Stromal cell of bone marrow (primary cell): ENCODE data around the gene ANKRD23.

ENCODE experiments used
- DNase-seq: peaks from one replicate; pipeline ENCODE4 v3.0.0-alpha.2; 2012; ENCODE audit warnings: low read depth

ANKRD23 gene

DNA sequence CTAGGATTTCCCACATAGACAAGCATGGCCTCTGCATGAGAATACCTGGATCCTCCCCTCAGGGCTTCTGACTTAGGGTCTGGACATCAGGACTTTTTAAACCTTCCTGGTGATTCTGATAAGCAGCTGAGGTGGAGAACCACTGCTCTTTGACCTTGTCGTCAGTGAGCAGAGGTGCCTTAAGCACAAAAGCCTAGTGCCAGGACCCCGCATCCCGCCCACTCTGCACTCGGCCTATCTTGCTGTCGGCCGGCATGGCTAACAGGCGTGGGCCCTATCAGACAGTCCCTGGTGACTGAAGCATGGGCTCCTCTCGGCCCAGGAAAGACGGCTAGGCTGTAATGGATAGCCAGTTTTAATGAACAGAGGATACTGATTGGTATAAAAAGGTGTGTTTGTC is 6.2 kb downstream of the ANKRD23 start:
- no peak for DNase-seq

DNA sequence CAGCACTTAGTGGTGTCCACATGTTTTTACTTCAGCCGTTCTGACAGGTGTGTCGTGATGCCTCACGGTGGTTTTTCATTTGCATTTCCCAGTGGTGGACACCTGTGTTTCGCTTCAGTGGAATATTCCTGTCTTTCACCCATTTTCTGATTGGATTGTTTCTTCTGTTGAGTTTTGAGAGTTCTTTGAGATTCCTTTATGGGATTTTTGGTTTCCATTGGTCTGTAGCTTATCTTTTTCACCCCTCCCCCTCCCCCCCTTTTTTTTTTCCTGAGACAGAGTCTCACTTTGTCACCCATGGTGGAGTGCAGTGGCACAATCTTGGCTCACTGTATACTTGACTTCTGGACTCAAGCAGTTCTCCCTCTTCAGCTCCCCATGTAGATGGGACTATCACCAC is 8.0 kb downstream of the ANKRD23 start:
- no peak for DNase-seq

DNA sequence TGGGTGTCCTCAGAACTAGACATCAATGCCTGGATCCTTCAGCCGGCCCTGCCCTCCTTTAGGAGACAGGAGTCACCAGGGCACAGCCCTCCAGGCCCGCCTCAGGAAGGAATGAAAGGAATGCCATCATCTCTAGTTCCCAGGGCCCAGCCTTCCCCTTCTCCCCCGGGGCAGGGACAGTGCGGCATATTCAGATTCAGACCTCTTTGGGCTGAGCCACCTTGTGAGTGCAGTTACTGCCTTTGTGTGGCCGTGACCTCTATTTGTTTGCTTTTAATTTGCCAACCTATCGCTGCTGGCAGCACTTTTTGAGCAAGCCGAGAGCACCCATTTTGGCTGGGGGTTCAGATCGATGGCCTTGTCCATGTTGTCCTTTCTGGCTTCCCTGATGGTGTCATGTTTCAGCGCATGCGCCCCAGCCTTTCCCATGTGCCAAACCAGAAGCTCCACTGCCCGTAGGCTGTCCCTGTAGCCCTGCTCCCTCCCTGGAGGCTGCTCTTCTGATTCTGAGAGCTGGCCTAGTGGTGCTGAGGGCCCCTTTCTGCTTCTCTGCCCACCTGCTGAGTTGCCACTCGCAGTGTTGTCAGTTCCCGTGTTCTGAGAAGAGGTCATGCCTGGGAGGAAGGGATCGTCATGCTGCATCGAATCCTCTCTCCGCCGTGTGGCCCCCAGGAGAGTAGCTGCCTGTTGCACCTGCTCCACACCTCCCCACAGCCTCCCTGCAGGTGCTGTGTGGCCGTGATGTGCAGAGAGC is 10.9 kb downstream of the ANKRD23 start:
- no peak for DNase-seq

DNA sequence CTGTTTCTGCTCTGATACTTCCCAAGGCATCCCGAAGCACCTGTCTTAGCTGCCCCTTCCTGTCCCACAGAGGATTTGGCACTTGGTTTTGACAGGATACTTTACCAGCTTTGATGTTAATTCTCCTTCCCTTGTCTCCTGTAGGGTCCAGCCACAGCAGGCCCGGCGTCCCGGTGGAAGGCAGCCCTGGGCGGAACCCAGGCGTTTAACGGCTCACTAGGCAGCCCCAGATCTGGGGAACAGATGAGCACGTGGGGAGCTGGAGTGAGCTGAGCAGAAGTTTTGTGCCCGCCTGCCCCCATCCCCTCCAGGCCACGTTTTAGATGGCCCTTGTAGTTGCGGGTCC is 11.4 kb downstream of the ANKRD23 start:
- no peak for DNase-seq

DNA sequence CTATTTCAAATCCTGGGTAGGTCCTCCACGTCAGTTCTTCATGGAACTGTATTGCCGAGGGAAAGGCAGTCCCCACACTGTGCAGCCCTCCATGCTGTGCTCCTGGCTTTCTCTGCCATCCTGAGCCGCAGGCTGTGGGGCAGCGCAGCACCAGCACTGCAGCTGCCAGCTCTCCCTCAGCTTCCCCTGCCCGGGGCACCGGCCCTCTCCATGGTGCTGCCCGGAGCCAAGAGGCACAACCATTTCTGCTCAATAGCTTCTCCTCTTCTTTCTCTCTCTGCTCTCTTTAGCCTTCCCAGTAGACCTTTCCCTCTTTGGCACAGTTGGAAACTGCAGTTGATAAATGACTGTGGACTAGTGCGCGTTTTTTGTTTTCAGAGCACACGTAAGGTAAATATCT is 12.1 kb downstream of the ANKRD23 start:
- no peak for DNase-seq

DNA sequence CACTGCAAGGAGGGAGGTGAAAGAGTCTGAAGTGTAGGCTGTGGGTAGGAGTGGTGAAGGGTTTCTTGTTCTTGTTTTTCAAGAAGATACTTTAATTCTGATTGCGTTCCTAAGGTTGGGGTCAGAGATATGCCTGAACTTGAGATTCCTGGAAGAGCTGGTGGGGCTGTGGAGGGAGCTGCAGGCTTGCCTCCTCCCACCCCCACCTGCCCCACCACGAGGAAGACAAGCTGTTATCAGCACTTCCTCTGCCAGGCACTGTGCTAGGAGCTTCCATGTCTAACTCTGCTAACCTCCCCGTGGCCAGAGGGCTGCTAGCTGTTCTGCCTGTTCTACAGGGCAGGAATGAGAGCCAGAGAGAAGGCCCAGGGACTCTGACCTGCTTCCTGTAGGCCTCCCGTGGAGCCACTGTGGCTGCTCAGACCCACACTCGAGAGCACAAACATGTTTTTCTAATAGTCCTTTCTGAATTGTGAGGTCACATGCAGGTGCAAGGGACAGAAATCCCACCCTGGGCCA is 13.7 kb downstream of the ANKRD23 start:
- no peak for DNase-seq

DNA sequence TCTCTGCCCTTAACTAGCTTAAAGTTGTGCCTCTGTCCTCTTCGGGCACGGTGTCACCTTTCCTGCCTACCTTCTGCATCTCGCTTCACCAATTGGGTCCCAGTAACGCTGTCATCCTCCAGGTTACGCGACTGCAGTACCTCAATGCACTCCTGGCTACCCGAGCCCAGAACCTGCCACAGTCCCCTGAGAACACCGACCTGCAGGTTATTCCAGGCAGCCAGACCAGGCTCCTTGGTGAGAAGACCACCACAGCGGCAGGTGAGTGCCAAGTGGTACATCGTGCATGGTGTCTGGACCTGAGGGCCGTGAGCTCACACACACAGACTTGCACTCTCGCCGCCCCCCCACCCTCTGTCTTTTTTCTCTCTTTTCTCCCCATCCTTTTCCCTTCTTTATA is 14.9 kb downstream of the ANKRD23 start:
- no peak for DNase-seq

DNA sequence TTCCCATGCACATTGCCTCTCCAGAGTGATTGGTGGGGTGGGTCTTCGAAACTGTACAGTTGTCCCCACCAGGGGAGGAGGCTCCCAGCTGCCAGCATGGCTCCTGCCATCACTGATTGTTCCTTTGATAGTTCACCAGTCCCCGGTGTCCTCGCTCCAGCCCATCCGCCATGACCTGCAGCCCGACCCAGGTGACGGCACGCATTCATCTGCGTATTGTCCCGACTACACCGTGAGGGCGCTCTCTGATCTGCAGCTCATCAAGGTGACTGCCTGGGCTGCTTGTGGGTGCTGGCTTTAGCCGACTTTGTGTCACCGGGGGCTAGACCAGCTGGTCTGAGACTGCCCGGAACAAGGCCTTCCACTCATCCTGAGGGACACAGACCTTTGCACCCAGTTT is 15.4 kb downstream of the ANKRD23 start:
- no peak for DNase-seq

DNA sequence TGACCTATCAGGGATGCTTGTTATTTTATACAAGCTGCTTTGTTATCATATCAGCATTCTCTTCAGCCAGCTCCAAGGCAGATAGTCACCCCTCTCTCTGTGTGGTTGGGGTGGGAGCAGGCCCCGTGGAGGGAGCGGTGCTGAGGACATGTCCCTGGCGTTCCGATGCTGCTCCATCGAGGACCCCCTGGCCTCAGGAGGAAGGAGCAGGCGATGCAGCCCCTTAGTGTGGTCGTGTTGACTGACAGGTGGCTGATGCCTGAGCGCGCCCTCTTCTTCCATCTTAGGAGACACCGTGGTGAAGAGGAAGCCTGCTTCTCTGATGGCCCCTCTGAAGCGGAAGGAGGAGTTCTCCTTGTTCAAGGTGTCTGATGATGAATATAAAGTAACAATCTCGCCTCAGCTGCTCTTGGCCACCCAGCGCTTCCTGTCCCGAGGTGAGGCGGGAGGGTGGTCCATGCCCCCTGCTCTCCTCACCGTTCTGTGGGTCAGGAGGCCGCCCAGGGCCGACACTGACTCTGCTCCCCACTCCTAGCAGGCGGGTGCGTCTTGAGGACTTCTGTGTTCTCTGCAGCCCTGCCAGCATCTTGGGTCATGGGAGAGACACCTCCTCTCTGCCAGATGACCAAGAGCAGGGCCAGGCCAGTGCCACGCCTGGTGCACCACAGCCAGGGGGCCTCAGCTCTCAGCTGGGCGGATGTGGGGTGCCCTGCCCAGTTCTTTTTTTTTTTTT is 17.1 kb downstream of the ANKRD23 start:
- no peak for DNase-seq

DNA sequence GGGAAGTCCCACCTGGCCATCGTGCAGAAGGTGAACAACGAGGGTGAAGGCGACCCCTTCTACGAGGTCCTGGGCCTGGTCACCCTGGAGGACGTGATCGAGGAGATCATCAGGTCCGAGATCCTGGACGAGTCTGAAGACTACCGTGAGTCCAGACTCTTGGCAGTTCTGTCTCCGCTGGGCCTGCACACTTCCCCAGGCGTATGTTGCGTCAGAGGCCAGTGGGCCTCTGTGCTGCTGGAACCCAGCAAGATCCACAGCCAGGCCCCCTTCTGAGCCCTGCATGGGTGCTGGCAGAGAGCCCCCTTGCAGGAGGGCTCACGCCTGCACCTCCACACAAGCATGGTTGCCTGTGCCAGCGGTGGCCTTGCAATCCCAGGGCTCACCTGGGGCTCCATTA is 18.8 kb downstream of the ANKRD23 start:
- no peak for DNase-seq

DNA sequence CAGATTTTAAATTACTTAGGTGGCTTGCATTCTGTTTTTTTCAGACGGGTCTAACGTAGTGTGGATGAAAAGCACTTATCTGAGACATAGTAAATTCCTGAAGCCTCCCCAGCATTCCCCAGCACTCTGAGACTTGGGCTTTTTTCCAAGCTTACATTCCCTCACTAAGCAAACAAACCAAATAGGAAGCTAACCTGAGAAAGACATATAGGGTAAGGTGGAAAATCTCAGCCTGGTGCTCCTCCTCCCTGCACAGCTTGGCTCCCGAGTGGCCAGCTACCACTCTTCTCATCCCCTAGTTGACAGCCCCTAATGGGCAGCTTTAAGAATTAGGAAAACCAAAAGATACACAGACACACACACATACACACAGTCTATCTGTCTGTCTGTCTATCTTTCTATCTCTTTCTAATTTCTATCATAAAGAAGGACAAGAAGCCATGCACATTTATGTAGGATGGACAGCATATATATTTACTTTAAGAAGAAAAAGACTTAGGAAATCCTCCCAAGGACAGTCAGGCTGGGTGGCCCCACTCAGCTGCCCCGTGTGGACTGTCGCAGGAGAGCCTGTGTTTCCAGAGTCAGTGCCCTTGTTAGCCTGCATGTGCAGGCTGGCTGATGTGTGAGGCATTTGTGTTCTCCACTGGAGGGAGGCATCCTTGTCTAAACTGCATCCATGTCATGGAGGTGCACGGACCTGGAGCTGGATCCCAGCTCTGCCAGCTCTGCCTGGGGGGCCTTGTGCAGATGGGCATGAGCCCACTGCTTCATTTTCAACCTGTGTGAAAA is 19.5 kb downstream of the ANKRD23 start:
- no peak for DNase-seq

DNA sequence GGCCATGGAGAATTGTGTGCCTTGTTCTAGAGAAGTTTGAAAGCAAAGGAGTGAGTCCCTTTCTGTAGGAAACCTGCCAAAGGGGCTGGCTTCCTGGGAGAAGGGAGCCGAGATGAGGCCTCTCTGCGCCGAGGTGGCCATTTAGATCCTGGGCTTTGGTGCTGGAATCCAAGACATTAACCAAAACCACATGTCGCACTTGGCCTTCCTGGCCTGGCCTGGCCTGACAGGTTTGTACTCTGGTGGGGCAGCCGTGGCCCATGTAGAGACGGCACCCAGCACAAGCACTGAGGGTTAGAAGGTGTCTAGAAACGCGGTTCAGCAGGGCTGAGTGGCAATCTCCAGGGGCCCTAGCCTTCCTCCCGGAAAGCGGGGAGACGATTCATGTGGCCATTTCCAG is 20.6 kb downstream of the ANKRD23 start:
- no peak for DNase-seq

DNA sequence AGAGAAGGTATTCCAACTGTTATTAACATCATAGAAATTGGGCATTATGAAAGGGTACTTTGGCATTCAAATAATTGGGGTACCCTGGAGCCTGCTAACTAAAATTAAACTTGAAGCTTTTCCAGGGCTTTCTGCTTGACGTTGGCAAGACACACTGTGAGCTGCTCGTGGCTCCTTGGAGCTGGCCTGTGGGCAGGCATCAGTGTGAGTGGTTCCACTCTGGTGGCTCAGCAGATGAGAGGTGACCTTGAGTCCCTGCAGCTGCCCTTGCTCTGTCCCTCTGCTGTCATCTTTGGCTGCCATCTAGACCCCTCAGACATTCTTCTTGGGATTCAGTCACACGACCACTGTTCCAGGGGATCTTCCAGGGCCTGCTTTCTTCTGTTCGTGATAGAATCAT is 21.0 kb downstream of the ANKRD23 start:
- DNase-seq = no peak

DNA sequence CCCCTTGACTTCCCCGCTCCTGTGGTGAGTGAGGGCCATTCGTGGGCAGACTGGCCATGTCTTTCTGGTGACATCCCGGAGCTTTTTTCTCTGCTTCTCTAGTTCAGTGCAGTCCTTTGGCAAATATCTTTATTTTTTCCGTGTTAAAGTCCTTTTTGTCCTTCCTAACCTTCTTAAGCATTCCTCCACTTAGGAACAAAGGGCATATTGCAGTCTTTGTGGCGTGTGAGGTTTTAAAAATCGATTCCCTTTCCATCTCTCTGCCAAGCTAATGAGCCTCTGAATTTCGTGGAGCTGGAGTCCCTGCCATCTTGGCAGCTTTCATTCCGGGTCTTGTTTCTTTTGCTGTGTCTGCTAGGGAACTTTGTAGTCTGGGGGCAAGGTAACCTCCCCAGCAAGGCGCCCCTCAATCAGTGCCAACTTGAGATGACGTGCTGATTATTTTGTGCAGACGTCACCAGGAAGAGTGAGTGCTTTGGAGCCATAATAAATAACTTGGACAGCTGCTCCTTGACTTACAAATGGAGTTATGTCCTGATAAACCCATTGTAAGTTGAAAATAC is 22.6 kb downstream of the ANKRD23 start:
- no peak for DNase-seq

DNA sequence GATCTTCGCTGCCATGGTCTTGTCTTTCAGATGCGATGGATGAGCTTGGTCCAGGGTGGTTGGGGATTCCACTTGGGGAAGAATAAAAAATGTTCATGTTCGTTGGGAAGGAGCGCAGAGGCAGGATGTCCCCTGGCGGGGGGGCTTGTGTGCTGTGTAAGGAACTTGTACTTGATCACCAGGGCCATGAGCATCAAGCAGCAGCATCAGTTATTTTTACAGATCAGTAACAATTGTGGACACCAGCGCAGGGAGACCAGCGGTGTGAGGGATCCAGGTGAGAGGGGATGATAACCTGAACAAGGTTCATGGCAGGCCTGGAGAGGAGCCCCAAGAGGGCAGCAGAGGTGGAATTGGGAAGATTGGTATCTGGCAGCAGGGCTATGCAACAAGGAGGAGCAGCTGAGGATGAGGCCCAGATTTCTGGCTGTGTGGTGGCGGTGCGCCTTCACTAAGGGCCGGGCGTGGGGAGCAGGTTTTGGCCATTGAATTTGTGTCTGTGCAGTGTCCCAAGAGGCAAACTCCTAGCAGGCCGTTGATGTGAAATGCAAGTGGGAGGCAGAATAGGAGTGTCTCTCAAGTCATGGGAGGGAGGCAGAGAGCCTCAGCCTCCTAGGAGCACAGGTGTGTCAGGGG is 23.8 kb downstream of the ANKRD23 start:
- no peak for DNase-seq

DNA sequence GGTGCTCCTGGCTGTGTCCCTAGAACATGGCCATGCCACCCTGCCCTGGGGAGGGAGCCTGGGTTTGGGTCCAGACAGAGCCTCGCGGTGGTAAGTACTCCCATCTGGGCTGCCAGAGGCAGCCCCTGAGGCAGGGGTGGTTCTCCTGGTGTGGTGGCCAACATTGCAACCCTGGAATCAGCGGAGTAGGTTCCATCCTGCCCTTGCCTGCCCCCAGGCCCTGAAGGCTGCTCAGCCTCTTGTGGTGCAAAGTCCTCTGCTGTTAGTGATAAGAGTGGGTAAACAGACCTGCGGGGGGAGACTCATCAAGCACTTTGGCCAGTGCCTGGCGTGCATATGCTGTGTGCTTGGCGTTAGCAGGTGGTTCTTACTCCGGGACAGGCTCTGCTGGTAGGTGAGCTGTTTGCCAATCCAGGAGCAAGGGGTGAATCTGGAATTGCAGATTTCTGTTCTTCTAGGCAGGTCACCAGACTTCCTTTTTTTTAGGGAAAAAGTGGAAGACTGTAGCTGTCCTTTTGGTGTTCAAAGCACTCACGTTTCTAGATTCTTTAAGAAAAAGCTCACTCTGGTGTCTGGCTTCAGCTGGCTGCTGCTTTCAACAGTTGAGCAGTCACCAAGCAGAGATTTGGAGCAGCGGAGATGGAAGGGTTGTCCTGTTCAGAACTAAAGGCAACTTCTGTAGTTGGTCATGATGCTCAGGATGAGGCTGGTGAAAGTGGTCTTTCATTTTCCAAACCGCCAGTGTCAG is 24.5 kb downstream of the ANKRD23 start:
- DNase-seq = no peak

DNA sequence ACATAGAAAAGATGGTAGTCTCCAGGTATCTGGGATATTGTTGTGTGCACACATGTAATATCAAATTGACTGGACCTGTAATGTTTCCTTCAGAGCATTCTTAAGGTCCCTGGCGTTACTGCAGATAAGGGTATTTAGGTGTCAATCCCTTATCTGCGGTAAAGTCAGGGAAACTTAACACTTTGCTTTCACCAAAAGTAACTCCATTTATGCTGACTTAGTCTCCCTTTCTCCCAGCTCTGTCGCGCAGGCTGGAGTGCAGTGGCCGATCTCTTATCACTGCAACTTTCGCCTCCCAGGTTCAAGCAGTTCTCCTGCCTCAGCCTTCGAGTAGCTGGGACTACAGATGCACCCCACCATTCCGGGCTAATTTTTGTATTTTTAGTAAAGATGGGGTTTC is 25.9 kb downstream of the ANKRD23 start:
- DNase-seq = no peak

DNA sequence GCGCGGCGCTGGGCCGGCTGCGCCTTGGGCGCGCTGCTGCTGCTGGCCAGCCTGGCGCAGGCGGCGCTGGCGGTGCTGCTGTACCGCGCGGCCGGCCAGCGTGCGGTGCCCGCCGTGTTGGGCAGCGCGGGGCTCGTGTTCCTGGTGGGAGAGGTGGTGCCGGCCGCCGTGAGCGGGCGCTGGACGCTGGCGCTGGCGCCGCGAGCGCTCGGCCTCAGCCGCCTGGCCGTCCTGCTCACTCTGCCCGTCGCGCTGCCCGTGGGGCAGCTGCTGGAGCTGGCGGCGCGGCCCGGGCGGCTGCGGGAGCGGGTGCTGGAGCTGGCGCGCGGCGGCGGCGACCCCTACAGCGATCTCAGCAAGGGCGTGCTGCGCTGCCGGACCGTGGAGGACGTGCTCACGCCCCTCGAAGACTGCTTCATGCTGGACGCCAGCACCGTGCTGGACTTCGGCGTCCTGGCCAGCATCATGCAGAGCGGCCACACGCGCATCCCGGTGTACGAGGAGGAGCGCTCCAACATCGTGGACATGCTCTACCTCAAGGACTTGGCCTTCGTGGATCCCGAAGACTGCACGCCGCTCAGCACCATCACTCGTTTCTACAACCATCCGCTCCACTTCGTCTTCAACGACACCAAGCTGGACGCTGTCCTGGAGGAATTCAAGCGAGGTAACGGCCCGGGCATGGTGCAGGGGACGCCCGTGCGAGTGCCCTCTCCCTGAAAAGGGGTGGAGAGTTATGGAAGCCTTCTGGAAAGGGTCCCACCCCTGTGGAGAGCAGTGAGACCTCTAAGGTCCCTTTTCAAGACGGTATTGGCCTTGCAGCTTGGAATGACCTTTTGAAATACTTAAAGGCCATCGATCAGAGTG is 26.8 kb downstream of the ANKRD23 start:
- DNase-seq = no peak

DNA sequence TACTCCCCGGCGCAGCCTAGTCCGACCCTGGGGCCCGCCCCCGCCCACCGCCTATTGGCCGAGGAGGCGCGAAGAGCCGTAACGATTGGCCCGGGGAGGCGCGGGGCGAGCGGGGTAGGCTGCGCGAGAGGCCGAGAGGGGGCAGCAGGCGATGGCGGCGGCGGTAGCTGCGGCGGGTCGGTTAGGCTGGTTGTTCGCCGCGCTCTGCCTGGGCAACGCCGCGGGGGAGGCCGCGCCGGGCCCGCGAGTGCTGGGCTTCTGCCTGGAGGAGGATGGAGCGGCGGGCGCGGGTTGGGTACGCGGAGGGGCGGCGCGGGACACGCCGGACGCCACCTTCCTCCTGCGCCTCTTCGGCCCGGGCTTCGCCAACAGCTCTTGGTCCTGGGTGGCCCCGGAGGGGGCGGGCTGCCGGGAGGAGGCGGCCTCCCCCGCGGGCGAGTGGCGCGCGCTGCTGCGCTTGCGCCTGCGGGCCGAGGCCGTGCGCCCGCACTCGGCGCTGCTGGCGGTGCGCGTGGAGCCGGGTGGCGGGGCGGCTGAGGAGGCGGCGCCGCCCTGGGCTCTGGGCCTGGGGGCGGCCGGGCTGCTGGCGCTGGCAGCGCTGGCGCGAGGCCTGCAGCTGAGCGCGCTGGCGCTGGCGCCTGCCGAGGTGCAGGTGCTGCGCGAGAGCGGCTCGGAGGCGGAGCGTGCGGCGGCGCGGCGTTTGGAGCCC is 27.5 kb downstream of the ANKRD23 start, which contains the start of gene CNNM3:
Gene CNNM3, plus strand, starts transcription at position 142 of the 709 bp plus-strand sequence. Its CDS starts 10 bp downstream, at position 152.
- peak; percentile 85 for DNase-seq
